ENCODE results near the gene PAMR1. TPM values are rescaled to one million over a fixed set of nuclear protein-coding genes. Genes with fewer than 3 reads are reported as not detected.
A peak's percentile ranks its signal among the peaks of the same experiment; 100 is the strongest.
"Not testable (repeated sequence)": the region's sequence is repeated elsewhere in the genome, so short reads cannot be mapped to it uniquely, and the experiment has no call there.

The PAMR1 gene
- total RNA-seq, 4 donors from 2014 or later = 2.6 to 64.4 (median 9.5) TPM

DNA sequence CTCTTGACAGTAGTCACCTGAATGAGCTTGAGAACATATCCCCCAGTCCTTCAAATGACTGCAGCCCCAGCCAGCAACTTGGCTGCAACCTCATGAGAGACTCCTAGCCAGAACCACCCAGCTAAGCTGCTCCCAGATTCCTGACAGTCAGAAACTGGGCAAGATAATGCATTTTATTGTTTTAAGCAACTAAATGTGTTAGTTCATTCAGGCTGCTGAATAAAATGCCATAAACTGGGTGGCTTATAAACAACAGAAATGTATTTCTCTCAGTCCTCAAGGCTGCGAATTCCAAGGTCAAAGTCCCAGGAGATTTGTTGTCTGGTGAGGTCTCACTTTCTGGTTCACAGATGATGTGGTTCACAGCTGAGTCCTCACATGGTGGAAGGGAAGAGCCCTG is 5.8 kb upstream of the PAMR1 start:
- H3K27ac ChIP-seq = no peak overlapping the region
- no peaks in the 10 kb centered on the region for H3K9me3 ChIP-seq
- H3K4me3 ChIP-seq = no peak overlapping the region
- H3K4me1 ChIP-seq = no peaks in the 10 kb centered on the region
- H3K36me3 ChIP-seq = no peaks in the 10 kb centered on the region
- no peak for TF ChIP-seq POLR2A (IDR thresholded peaks at IDR 0.05)
- TF ChIP-seq, protein P1, sequence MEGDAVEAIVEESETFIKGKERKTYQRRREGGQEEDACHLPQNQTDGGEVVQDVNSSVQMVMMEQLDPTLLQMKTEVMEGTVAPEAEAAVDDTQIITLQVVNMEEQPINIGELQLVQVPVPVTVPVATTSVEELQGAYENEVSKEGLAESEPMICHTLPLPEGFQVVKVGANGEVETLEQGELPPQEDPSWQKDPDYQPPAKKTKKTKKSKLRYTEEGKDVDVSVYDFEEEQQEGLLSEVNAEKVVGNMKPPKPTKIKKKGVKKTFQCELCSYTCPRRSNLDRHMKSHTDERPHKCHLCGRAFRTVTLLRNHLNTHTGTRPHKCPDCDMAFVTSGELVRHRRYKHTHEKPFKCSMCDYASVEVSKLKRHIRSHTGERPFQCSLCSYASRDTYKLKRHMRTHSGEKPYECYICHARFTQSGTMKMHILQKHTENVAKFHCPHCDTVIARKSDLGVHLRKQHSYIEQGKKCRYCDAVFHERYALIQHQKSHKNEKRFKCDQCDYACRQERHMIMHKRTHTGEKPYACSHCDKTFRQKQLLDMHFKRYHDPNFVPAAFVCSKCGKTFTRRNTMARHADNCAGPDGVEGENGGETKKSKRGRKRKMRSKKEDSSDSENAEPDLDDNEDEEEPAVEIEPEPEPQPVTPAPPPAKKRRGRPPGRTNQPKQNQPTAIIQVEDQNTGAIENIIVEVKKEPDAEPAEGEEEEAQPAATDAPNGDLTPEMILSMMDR (IDR thresholded peaks at IDR 0.05) = no peak
- DNase-seq = no peak
- no peaks in the 10 kb centered on the region for H3K27me3 ChIP-seq

DNA sequence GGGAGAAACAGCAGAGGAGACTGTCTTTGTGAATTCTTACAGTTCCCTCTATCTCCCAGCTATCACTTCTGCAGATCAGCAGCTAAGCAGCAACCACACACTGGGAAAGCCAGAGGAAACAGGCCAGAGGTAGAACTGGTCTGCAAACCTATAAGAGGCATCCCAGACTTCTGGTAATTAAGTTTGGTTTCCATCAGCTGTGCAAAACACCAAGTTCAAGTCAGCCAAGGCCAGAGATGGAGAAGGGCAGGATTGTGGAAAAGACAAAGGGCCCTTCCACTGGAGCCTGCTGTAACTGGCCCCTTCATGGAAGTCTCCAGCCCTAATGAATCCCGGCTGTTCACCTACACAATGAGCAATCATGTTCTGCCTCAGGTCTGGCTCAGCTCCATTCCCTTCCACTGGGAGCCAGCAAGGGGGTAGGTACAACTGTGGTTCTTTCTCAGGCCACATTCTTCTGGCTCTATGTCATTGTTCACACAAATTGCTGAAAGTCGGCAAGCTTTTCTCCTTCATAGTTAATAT is 4.6 kb upstream of the PAMR1 start:
- Histone ChIP-seq H3K27me3 (no peaks in the 10 kb centered on the region), H3K36me3 (no peaks in the 10 kb centered on the region), H3K27ac (no peak overlapping the region), H3K9me3 (no peaks in the 10 kb centered on the region), H3K4me1 (no peaks in the 10 kb centered on the region), H3K4me3 (no peak overlapping the region)
- no peak for DNase-seq
- TF ChIP-seq, protein P1 (IDR thresholded peaks at IDR 0.05) = no peak
- no peak for TF ChIP-seq POLR2A (IDR thresholded peaks at IDR 0.05)

DNA sequence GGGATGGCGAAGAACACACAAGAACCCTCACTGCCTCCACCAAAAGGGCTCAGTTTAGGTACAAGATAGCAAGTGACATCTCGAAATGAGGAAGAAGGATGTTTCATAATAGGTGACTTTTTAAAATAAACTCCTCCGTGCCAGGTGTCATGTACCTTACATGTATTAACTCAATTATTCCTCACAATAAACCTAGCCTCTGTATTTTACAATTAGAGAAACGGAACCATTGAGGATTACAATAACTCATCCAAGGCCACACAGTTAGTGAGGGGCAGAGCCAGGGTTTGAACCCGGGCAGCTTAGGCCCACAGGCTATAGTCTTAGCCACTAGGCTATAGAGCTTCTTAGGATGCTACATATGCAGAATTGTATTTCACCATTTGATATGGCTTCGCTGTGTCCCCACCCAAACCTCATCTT is 965 bp upstream of the PAMR1 start:
- no peaks in the 10 kb centered on the region for H3K36me3 ChIP-seq
- H3K9me3 ChIP-seq = no peaks in the 10 kb centered on the region
- no peaks in the 10 kb centered on the region for H3K27me3 ChIP-seq
- H3K4me1 ChIP-seq = no peaks in the 10 kb centered on the region
- TF ChIP-seq, protein P1 (IDR thresholded peaks at IDR 0.05) = no peak
- TF ChIP-seq POLR2A (IDR thresholded peaks at IDR 0.05) = no peak
- no peak overlapping the region for H3K27ac ChIP-seq
- no peak for DNase-seq
- H3K4me3 ChIP-seq = no peak overlapping the region

DNA sequence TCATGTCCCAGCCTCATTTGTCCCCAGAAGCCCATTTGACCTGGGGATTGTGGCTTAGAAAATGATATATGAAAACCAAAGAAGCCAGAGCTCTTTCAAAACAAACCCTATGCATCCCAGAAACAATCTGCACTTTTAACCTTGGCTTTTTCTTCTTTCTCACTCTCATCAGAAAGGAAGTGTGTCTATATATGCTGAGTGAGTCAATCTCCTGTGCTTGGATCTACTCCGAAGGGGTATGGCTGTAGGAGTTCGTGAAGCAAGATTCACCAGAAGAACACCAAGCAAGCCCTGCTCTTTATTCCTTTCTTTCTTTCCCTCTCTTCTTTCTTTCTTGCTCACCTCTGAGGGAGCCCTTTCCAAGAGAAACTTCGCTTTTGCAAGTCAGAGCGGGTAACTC is 636 bp downstream of the PAMR1 start:
- TF ChIP-seq, protein P1 (IDR thresholded peaks at IDR 0.05) = no peak
- no peak for TF ChIP-seq POLR2A (IDR thresholded peaks at IDR 0.05)
- Histone ChIP-seq H3K36me3 (no peaks in the 10 kb centered on the region), H3K4me1 (no peaks in the 10 kb centered on the region), H3K27me3 (no peaks in the 10 kb centered on the region), H3K9me3 (no peaks in the 10 kb centered on the region), H3K27ac (peak overlapping the region in 1 of 4 donors; percentile 65), H3K4me3 (peak overlapping the region in 1 of 4 donors; percentile 38)
- DNase-seq = no peak

DNA sequence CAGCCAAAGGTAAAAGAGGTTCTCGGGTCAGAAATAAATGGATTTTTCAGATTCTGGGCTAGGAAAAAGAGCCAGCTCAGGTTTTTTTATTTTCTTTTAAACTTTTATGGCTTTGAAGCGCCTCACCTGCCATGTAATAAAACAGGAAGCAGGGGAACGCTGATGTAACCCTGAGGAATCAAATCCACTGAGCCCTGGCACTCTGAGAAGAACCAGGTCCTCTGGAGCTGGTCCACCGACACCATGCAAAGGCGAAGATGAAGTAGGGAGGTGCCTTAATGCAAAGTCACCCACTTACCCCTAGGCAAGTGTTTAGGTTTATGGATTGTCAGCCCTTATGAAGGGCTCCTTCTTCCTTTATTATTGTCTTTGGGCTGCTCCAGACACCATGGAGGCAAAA is 1.6 kb downstream of the PAMR1 start:
- no peak for TF ChIP-seq POLR2A (IDR thresholded peaks at IDR 0.05)
- TF ChIP-seq, protein P1 (IDR thresholded peaks at IDR 0.05) = no peak
- Histone ChIP-seq H3K27ac (peak overlapping the region in 1 of 4 donors; percentile 6), H3K9me3 (no peaks in the 10 kb centered on the region), H3K27me3 (no peaks in the 10 kb centered on the region), H3K4me3 (peak overlapping the region in 1 of 4 donors; percentile 38), H3K4me1 (no peaks in the 10 kb centered on the region), H3K36me3 (no peaks in the 10 kb centered on the region)
- DNase-seq = no peak

DNA sequence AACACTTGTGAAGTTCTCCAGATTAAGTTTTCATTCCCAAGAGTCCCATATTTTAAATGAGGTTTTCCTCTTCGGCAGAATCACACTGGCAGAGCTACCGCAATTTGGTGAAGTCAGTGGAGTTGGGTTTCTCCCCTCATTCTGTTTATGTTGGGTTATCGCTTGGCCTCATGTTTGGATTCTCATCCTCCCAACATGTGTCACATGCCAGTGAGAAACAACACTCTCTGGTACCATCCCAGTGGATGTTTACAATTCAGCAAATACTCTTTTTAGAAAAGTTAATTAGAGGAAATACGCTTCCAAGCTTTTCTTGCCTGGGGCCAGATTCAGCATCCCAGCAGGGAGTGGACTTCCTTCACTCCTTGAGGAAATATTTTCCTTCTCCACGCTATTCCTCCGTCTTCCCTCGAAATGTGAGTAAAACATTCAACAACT is 2.1 kb downstream of the PAMR1 start:
- H3K4me1 ChIP-seq = no peaks in the 10 kb centered on the region
- no peak overlapping the region for H3K27ac ChIP-seq
- H3K36me3 ChIP-seq = no peaks in the 10 kb centered on the region
- H3K4me3 ChIP-seq = no peak overlapping the region
- H3K9me3 ChIP-seq = no peaks in the 10 kb centered on the region
- DNase-seq = no peak
- TF ChIP-seq POLR2A (IDR thresholded peaks at IDR 0.05) = no peak
- TF ChIP-seq, protein P1 (IDR thresholded peaks at IDR 0.05) = no peak
- no peaks in the 10 kb centered on the region for H3K27me3 ChIP-seq

DNA sequence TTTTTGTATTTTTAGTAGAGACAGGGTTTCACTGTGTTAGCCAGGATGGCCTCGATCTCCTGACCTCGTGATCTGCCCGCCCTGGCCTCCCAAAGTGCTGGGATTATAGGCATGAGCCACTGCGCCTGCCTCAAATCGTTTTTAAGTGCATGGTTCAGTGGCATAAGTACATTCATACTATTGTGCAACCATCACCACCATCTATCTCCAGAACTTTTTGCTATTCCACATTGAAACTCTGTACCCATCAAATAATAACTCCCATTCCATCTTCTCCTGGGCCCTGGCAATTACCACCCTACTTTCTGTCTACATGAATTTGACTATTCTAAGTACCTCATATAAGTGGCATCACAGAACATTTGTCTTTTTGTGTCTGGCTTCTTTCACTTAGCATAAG is 3.3 kb downstream of the PAMR1 start:
- H3K27ac ChIP-seq, H3K27me3 ChIP-seq, H3K9me3 ChIP-seq, H3K4me3 ChIP-seq, H3K36me3 ChIP-seq, H3K4me1 ChIP-seq, DNase-seq: not testable (repeated sequence)

Data from Peyer's patch (tissue), 4 donors.